Measurements from ENCODE around the gene GPR135. TPM values are rescaled to one million over a fixed set of nuclear protein-coding genes. Genes with fewer than 3 reads are reported as not detected.

GPR135 gene, protein sequence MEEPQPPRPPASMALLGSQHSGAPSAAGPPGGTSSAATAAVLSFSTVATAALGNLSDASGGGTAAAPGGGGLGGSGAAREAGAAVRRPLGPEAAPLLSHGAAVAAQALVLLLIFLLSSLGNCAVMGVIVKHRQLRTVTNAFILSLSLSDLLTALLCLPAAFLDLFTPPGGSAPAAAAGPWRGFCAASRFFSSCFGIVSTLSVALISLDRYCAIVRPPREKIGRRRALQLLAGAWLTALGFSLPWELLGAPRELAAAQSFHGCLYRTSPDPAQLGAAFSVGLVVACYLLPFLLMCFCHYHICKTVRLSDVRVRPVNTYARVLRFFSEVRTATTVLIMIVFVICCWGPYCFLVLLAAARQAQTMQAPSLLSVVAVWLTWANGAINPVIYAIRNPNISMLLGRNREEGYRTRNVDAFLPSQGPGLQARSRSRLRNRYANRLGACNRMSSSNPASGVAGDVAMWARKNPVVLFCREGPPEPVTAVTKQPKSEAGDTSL
- total RNA-seq: 1 to 10 TPM; 1.5 to 2.4 TPM

GRCh38 chr14:59465316-59466135 lies at the start of gene GPR135:
TSS of gene GPR135 (minus strand) at chr14:59465380. CDS start at chr14:59465226, 154 bp downstream.
- ATAC-seq (ENCODE audit: low read depth): peak; percentile 3

GRCh38 chr14:59511916-59512575 lies 46.9 kb upstream of the GPR135 start:
- Mint-ChIP-seq H3K4me3 (no peak overlapping the region), H3K36me3 (no peaks in the 10 kb centered on the region), H3K27ac (no peak overlapping the region), H3K27me3 (peaks cover 20% of the 10 kb centered on the region), H3K4me1 (no peaks in the 10 kb centered on the region), H3K9me3 (no peaks in the 10 kb centered on the region)
- DNase-seq (no peak), ATAC-seq (ENCODE audit: low read depth) (no peak)
- POLR2A ChIA-PET: no interaction called here

More at GRCh38 chr14:59465316-59466135, at the start of gene GPR135:
- Mint-ChIP-seq H3K36me3 (peaks cover 1% of the 10 kb centered on the region), H3K27me3 (no peaks in the 10 kb centered on the region), H3K9me3 (no peaks in the 10 kb centered on the region), H3K27ac (peak within 1 kb of the TSS; percentile 35), H3K4me1 (peaks cover 9% of the 10 kb centered on the region), H3K4me3 (peak within 1 kb of the TSS; percentile 88)
- POLR2A ChIA-PET: interaction anchor here (1.2 to 2.4 kb wide), 3 partner anchors 15 to 18 kb away, joined by 3 to 20 read pairs (median 4); partner anchors contain the start of genes JKAMP and L3HYPDH
- no peak for DNase-seq

- Mint-ChIP-seq H3K9me3 (no peaks in the 10 kb centered on the region), H3K36me3 (no peaks in the 10 kb centered on the region), H3K4me3 (no peak overlapping the region), H3K4me1 (no peaks in the 10 kb centered on the region), H3K27me3 (peaks cover 20% of the 10 kb centered on the region), H3K27ac (no peak overlapping the region)
- no peak for DNase-seq
- POLR2A ChIA-PET: no interaction called here
- ATAC-seq (ENCODE audit: low read depth): no peak
Observed at GRCh38 chr14:59510966-59511365, 45.8 kb upstream of the GPR135 start.

DNA sequence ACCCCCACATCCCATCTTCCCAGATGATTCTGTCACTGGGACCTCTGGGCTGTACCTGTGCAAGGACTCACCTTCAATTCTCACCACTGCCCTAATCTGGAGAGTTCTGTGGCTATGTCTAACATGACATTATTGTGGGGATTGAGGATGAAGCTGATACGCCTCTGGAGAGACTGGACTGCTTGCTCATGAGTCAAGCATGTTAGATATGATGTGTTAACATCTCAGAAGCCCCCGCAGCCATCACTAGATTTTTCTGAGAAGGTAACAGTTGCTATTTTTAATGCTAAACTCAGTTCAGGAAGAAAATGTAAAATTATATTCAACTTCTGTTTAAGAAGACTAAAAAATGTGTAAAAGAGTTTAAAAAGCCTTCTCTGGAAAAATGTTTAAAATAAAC lies 44.8 kb upstream of the GPR135 start:
- DNase-seq (no peak), ATAC-seq (ENCODE audit: low read depth) (no peak)
- Mint-ChIP-seq H3K27ac (no peak overlapping the region), H3K4me1 (no peaks in the 10 kb centered on the region), H3K4me3 (no peak overlapping the region), H3K9me3 (no peaks in the 10 kb centered on the region), H3K27me3 (peaks cover 18% of the 10 kb centered on the region), H3K36me3 (no peaks in the 10 kb centered on the region)
- POLR2A ChIA-PET: no interaction called here

- Mint-ChIP-seq H3K4me3 (no peak overlapping the region), H3K4me1 (peaks cover 5% of the 10 kb centered on the region)
- POLR2A ChIA-PET: no interaction called here
Observed at GRCh38 chr14:59509101-59509500, 43.9 kb upstream of the GPR135 start.

GRCh38 chr14:59507752-59508103 lies 42.5 kb upstream of the GPR135 start:
- Mint-ChIP-seq H3K36me3 (no peaks in the 10 kb centered on the region), H3K9me3 (no peaks in the 10 kb centered on the region), H3K4me3 (no peak overlapping the region), H3K4me1 (peaks cover 5% of the 10 kb centered on the region), H3K27ac (no peak overlapping the region), H3K27me3 (peaks cover 14% of the 10 kb centered on the region)
- POLR2A ChIA-PET: no interaction called here
- DNase-seq (no peak), ATAC-seq (ENCODE audit: low read depth) (no peak)

More at GRCh38 chr14:59509101-59509500, 43.9 kb upstream of the GPR135 start:
- Mint-ChIP-seq H3K9me3 (no peaks in the 10 kb centered on the region), H3K27ac (no peak overlapping the region), H3K27me3 (peaks cover 14% of the 10 kb centered on the region), H3K36me3 (no peaks in the 10 kb centered on the region)
- DNase-seq (no peak), ATAC-seq (ENCODE audit: low read depth) (no peak)

DNA sequence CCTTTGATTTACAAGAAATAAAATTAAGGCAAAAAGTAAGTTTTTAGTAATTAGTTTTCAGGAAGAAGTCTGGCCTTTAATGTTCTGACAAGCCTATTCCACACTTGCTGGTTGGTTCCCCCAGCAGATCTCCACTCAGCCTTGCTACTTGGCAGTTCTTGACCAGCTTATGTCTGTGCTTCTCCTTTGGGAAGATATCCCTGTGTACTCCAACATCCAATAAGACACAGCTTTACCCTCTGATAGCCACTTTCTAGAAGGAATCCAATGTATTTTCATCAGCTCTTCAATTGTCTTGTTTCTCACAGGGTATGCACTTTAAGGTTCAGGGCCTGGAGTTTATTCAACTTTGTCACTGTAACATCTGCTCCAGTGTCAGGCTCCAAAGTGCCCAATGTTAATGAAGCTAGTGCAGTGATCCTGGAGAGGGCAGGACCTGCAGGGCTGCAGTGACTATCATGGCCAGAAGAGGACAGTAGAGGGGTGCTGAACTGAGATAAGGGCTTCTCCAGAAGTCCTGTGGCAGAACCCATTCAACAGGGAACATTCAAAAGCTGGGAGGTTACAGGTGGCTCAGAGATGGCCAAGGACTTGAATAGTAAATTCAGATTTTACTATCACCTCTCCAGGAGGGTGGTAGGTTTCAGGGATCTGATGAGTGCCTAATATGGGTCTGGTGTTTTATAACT lies 42.0 kb upstream of the GPR135 start:
- Mint-ChIP-seq H3K27me3 (peaks cover 14% of the 10 kb centered on the region), H3K36me3 (no peaks in the 10 kb centered on the region), H3K9me3 (no peaks in the 10 kb centered on the region), H3K27ac (no peak overlapping the region), H3K4me1 (peaks cover 5% of the 10 kb centered on the region), H3K4me3 (no peak overlapping the region)
- POLR2A ChIA-PET: no interaction called here
- DNase-seq: peak; percentile 43
- ATAC-seq (ENCODE audit: low read depth): peak; percentile 67

- H3K4me3 Mint-ChIP-seq: no peak overlapping the region
- peaks cover 12% of the 10 kb centered on the region for H3K36me3 Mint-ChIP-seq
- no peaks in the 10 kb centered on the region for H3K27me3 Mint-ChIP-seq
- ATAC-seq (ENCODE audit: low read depth) (no peak), DNase-seq (no peak)
- peaks cover 8% of the 10 kb centered on the region for H3K4me1 Mint-ChIP-seq
- no peaks in the 10 kb centered on the region for H3K9me3 Mint-ChIP-seq
- POLR2A ChIA-PET: interaction anchor here (1.9 kb wide), 1 partner anchor 19 kb away, joined by 6 read pairs; the partner anchor contains the start of genes JKAMP and L3HYPDH
- H3K27ac Mint-ChIP-seq: no peak overlapping the region
Observed at GRCh38 chr14:59503256-59503655, 38.1 kb upstream of the GPR135 start.

DNA sequence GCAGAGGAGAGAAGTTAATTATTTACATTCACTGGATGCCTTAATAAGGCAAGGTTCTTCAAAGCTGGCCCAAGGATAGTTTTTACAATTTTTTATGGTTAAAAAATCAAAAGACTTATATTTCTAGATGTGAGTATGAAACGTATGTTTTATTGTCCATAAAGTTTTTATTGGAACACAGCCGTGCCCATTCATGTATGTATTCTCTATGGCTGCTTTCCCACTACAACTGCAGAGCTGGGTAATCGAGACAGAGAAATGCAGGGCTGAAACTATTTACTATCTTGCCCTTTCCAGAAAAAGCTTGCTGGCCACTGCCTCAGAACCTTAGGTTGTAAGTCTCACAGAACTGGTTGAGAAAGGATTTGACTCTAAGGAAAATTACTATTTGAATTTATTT lies 35.6 kb upstream of the GPR135 start:
- no peak overlapping the region for H3K27ac Mint-ChIP-seq
- POLR2A ChIA-PET: no interaction called here
- H3K4me3 Mint-ChIP-seq: no peak overlapping the region
- DNase-seq (no peak), ATAC-seq (ENCODE audit: low read depth) (no peak)
- no peaks in the 10 kb centered on the region for H3K9me3 Mint-ChIP-seq
- peaks cover 11% of the 10 kb centered on the region for H3K4me1 Mint-ChIP-seq
- H3K36me3 Mint-ChIP-seq: peaks cover 14% of the 10 kb centered on the region
- no peaks in the 10 kb centered on the region for H3K27me3 Mint-ChIP-seq

- Mint-ChIP-seq H3K4me3 (no peak overlapping the region), H3K36me3 (peaks cover 51% of the 10 kb centered on the region), H3K9me3 (no peaks in the 10 kb centered on the region), H3K27me3 (no peaks in the 10 kb centered on the region), H3K4me1 (peaks cover 29% of the 10 kb centered on the region), H3K27ac (no peak overlapping the region)
- ATAC-seq (ENCODE audit: low read depth): no peak
- no peak for DNase-seq
- POLR2A ChIA-PET: no interaction called here
Observed at GRCh38 chr14:59492384-59492783, 27.2 kb upstream of the GPR135 start.

- H3K36me3 Mint-ChIP-seq: peaks cover 49% of the 10 kb centered on the region
Observed at GRCh38 chr14:59490756-59491155, 25.6 kb upstream of the GPR135 start.

DNA sequence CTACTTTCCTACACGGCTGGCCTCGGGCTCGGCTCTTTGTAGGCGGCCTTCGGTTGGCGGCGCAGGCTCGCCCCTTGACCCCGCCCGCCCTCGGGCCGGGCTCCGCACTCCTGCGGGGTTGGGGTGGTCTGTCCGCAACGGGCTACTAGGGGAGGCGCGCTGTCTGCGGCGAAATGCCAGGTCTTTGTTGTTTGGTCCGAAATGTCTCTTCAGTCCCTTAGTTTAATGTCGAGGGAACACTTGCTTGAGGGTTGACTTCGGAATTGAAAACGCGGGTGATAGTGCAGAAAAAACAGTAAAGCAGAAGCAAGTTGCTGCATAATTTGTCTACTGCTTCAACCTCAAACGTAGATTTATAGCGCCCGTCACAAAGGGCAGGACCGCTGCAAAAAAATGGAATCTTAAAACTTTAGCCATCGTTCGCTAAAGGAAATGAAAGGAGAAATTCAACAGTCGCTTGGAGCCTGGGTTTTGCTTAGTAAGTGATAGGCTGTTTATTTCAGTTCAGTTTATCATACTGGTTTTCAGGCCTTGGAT lies 19.5 kb upstream of the GPR135 start:
- Mint-ChIP-seq H3K9me3 (no peaks in the 10 kb centered on the region), H3K4me3 (peak overlapping the region; percentile 92), H3K36me3 (peaks cover 23% of the 10 kb centered on the region), H3K27ac (peak overlapping the region; percentile 91), H3K4me1 (peaks cover 47% of the 10 kb centered on the region), H3K27me3 (no peaks in the 10 kb centered on the region)
- POLR2A ChIA-PET: interaction anchor here (0.6 to 2.0 kb wide), 9 partner anchors 10 to 1910 kb away, joined by 3 to 20 read pairs (median 6); partner anchors contain the start of genes DAAM1, GPR135, PCNX4 and PPM1A
- DNase-seq (no peak), ATAC-seq (ENCODE audit: low read depth) (peak; percentile 62)

More at GRCh38 chr14:59490756-59491155, 25.6 kb upstream of the GPR135 start:
- H3K27ac Mint-ChIP-seq: peak overlapping the region; percentile 54
- H3K4me1 Mint-ChIP-seq: peaks cover 33% of the 10 kb centered on the region
- no peaks in the 10 kb centered on the region for H3K27me3 Mint-ChIP-seq
- DNase-seq (no peak), ATAC-seq (ENCODE audit: low read depth) (no peak)
- no peak overlapping the region for H3K4me3 Mint-ChIP-seq
- no peaks in the 10 kb centered on the region for H3K9me3 Mint-ChIP-seq
- POLR2A ChIA-PET: no interaction called here

All from activated naive CD8-positive, alpha-beta T cell treated with anti-CD3 and anti-CD28 coated beads, Interleukin-2, amount 10 ng/mL, durations not matched to agents 7 days and 5 days (primary cell).